CD4-positive, alpha-beta T cell treated with Interleukin-2 at 100 ng/mL for 4 hours (primary cell): Measurements from ENCODE around the gene RAB36.
A peak's percentile ranks its signal among the peaks of the same experiment; 100 is the strongest.

ENCODE experiments used
- DNase-seq: peaks from one replicate; pipeline ENCODE4 v3.0.0-alpha.2; 2020; ENCODE audit warnings: low spot score

Gene RAB36

GRCh38 chr22:23137905-23138561, 7.2 kb upstream of the RAB36 start:
- DNase-seq = peak; percentile 75

- no peak for DNase-seq
These were observed 6.5 kb upstream of the RAB36 start for GRCh38 chr22:23138584-23139435.

GRCh38 chr22:23140385-23140784, 4.9 kb upstream of the RAB36 start:
- no peak for DNase-seq

- DNase-seq = no peak
These were observed 2.7 kb upstream of the RAB36 start for GRCh38 chr22:23142546-23143105.

- no peak for DNase-seq
These were observed 2.2 kb upstream of the RAB36 start for GRCh38 chr22:23143119-23143518.

GRCh38 chr22:23144432-23144831, 845 bp upstream of the RAB36 start:
- DNase-seq = no peak

- DNase-seq = no peak
These were observed 697 bp downstream of the RAB36 start for GRCh38 chr22:23145878-23146470.

GRCh38 chr22:23146478-23147205, 1.4 kb downstream of the RAB36 start:
- no peak for DNase-seq

GRCh38 chr22:23147617-23148387, 2.5 kb downstream of the RAB36 start:
- DNase-seq = no peak

- no peak for DNase-seq
These were observed 4.5 kb downstream of the RAB36 start for GRCh38 chr22:23149743-23150238.

- DNase-seq = no peak
These were observed 5.5 kb downstream of the RAB36 start for GRCh38 chr22:23150762-23151161.

GRCh38 chr22:23151827-23152226, 6.5 kb downstream of the RAB36 start:
- no peak for DNase-seq

- DNase-seq = no peak
These were observed 7.2 kb downstream of the RAB36 start for GRCh38 chr22:23152238-23153114.

GRCh38 chr22:23153994-23154393, 8.7 kb downstream of the RAB36 start:
- no peak for DNase-seq

- DNase-seq = no peak
These were observed 9.2 kb downstream of the RAB36 start for GRCh38 chr22:23154461-23154860.

- no peak for DNase-seq
These were observed 9.9 kb downstream of the RAB36 start for GRCh38 chr22:23155143-23155542.

GRCh38 chr22:23155831-23156230, 10.6 kb downstream of the RAB36 start:
- no peak for DNase-seq

GRCh38 chr22:23156286-23156685, 11.0 kb downstream of the RAB36 start:
- no peak for DNase-seq

GRCh38 chr22:23157560-23158515, 12.6 kb downstream of the RAB36 start:
- no peak for DNase-seq
